Stimulated activated CD4-positive, alpha-beta T cell treated with anti-CD3 and anti-CD28 coated beads, Interleukin-1b, Interleukin-23, amount 100 ng/mL, for 24 hours (primary cell): ENCODE measurements around the gene ZNF711.
"Not testable (repeated sequence)": the region's sequence is repeated elsewhere in the genome, so short reads cannot be mapped to it uniquely, and the experiment has no call there.

Source experiments
- DNase-seq, 4 experiments: peaks; one replicate each; pipeline ENCODE4 v3.0.0-alpha.2; 2020; ENCODE audit warnings: low read depth in 4 of 4, low spot score in 1 of 4

ZNF711 gene

DNA sequence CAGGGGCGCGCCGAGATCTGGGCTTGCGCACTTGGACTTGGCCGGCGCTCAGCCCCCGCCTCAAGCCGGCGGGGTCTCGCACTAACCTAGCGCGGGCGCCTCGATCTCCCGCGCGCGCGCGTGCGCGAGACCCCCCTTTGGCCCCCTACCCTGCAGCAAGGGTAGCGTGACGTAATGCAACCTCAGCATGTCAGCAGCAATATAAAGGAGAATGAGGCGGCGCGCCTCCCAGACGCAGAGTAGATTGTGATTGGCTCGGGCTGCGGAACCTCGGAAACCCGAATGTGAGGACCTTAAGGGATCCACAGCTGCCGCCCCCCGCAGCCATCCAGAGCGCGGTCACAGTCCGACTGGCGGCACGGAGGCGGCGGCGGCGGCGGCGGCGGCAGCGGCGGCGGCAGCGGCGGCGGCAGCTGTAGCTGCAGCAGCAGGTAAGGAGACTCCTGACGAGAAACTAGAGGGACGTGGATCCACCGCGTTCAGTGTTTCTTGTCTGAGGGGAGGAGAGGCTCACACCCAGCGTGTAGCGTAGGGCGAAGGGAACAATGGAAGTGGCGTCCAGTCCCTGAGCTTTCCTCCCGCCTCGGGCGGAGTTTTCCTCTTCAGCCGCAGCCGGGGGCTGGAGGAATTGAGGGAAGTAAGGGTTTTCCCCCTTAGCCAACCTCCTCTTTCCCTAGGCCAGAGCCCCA lies at the start of gene ZNF711, which contains the start of gene SATL1:
Gene ZNF711 (plus strand): TSS at position 231 of the 689 bp plus-strand sequence. CDS start 3,582 bp downstream, outside the sequence.
Gene SATL1 (minus strand): TSS at position 19 of the 689 bp plus-strand sequence. CDS start 134,811 bp downstream, outside the sequence.
- DNase-seq: peak in 2 of 4 experiments; percentile 1 to 4

DNA sequence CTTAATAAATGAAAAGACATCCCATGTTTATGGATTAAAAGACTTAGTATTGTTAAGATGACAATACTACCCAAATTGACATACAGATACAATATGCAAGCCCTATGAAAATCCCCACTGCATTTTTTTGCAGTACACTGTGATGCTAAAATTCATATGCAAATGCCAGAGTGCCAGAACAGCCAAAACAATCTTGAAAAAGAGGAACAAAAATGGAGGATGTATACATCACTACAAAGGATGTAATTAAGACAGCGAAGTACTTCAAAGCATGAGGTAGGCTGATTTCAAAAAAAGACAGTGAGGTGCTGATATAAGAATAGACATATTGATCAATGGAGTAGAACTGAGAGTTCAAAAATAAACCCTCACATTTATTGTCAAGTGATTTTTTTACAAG lies 47.5 kb upstream of the ZNF711 start:
- DNase-seq: no peak

- DNase-seq: no peak
Measured at GRCh38 chrX:85203461-85203970, 40.3 kb upstream of the ZNF711 start.

DNA sequence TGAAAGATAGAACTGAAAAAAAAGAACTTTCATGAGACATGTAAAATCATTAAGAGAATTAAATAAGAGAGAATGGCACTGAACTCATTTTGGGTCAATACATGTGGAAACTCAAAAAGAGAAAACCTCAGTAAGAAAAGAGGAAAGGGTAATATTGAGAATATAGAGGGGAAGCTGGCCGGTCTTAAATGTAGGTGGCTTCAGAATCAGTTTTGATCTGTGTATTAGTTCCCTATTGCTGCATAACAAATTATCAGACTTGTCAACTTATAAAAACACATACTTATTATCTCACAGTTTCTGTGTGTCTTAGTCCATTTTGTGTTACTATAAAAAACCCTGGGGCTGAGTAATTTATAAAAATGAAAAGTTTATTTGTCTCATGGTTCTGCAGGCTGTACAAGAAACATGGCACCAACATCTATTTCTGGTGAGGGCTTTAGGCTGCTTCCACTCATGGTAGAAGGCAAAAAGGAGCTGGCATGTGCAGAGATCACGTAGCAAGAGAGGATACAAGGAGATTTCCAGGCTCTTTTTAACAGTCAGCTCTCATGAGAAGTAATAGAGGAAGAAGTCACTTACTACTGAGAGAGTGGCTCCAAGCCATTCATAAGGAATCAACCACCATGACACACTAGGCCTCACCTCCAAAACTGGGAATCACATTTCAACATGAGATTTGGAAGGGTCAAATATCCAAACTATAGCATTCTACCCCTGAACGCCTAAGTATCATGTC lies 29.8 kb upstream of the ZNF711 start:
- no peak for DNase-seq

DNA sequence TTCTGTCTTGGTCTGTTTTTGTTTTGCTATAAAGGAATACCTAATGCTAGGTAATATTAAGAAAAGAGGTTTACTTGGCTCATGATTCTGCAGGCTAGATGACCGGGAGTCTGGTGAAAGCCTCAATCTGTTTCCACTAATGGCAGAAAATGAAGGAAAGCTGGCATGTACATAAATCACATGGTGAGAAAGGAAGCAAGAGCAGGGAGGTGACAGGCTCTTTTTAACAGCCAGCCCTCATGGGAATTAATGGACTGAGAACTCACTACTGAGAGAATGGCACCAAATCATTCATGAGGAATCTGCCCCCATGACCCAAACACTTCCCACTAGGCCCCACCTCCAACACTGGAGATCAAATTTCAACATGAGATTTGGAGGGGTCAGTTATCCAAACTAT lies 27.8 kb upstream of the ZNF711 start:
- no peak for DNase-seq

- DNase-seq: no peak
Measured at GRCh38 chrX:85221361-85221760, 22.4 kb upstream of the ZNF711 start.

GRCh38 chrX:85223359-85223758 lies 20.4 kb upstream of the ZNF711 start:
- DNase-seq: no peak

DNA sequence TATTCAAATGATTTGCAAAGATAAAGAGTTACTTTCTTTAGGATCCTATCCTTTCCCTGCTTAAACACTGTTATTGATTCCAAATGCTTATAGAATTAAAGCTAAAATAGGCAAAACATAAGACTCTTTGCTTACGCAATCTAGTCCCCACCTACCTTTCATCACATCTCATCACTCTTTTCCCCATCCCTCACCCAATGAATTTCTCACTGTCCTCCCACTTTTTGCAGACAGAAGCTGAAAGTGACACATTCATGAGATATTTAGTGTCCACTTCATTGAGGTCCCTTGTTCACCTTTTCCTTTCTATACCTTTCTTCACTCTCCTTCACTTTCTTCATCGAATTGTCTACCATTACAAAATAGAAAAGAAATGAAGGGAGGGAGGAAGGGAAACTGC lies 636 bp upstream of the ZNF711 start:
- no peak for DNase-seq

- DNase-seq: peak in 1 of 4 experiments; percentile 0
Measured at GRCh38 chrX:85244450-85245211, 840 bp downstream of the ZNF711 start.

DNA sequence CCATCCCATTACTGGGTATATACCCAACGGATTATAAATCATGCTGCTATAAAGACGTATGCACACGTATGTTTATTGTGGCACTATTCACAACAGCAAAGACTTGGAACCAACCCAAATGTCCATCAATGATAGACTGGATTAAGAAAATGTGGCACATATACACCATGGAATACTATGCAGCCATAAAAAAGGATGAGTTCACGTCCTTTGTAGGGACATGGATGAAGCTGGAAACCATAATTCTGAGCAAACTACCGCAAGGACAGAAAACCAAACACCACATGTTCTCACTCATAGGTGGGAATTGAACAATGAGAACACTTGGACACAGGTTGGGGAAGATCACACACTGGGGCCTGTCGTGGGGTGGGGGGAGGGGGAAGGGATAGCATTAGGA lies 41.5 kb downstream of the ZNF711 start:
- not testable (repeated sequence) for DNase-seq

GRCh38 chrX:85288992-85289723 lies 45.4 kb downstream of the ZNF711 start:
- DNase-seq: no peak

GRCh38 chrX:85303544-85303943 lies 59.8 kb downstream of the ZNF711 start:
- no peak for DNase-seq

GRCh38 chrX:85309717-85310116 lies 65.9 kb downstream of the ZNF711 start:
- DNase-seq: no peak

DNA sequence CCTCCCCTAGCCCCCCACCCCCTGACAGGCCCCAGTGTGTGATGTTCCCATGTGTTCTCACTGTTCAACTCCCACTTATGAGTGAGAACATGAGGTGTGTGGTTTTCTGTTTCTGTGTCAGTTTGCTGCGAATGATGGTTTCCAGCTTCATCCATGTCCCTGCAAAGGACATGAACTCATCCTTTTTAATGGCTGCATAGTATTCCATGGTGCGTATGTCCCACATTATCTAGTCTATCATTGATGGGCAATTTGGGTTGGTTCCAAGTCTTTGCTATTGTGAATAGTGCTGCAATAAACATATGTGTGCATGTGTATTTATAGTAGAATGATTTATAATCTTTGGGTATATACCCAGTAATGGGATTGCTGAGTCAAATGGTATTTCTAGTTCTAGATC lies 67.6 kb downstream of the ZNF711 start:
- not testable (repeated sequence) for DNase-seq
